Measurements from ENCODE around the gene ING4.

Gene ING4

DNA sequence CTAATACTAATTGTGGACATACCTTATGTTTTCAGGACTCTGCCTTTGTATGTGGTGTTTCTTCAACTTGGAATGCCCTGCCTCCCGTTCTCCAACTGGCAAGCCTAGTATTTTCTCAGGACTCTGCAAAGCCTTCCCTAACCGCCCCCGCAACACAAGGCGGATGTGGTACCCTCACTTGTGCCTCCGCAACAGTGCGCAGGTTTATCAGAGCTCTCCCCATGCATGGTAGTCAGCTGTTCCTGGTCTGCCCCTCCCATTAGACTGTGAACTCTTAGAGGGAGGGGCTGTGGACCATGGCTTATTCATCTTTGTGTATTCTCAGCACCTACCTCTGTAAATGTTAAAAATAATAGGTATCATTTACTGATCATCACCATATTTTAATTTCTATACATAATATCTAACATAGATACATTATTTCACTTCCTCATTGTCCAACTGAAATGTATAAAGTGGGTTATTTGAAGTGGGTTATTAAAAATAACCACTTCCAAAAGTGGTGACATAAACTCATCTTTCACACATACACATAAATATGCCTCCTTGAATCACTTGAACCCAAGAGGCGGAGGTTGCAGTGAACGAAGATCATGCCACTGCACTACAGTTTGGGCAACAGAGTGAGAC, 36.1 kb downstream of the ING4 start:
- peak overlapping the region; percentile 79 for H3K4me3 Mint-ChIP-seq
- H3K9me3 Mint-ChIP-seq = no peaks in the 10 kb centered on the region
- ATAC-seq (replicated peaks; ENCODE audit: extremely low read depth, poor library complexity, severe bottlenecking) (no peak), DNase-seq (ENCODE audit: low spot score in 2 of 2) (no peak)
- peaks cover 17% of the 10 kb centered on the region for H3K36me3 Mint-ChIP-seq (ENCODE audit: insufficient read depth)
- peaks cover 33% of the 10 kb centered on the region for H3K4me1 Mint-ChIP-seq
- no peak overlapping the region for H3K27ac Mint-ChIP-seq (ENCODE audit: low read depth)
- H3K27me3 Mint-ChIP-seq = no peaks in the 10 kb centered on the region

DNA sequence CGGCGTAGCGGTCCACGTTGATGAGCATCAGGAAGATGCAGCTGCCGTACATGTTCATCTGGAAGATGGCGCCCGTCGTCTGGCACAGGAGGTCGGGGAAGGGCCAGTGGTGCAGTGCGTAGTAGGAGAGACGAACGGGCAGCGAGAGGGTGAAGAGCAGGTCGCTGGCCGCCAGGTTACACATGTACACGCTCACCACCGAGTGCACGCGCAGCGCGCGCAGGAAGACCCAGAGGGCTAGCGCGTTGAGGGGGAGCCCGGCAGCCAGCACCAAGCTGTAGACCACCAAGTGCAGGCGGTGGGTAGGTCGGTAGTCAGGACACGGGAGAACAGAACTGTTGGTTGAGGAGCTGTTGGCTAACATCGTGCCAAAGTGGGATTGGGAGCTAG, 42.0 kb downstream of the ING4 start:
- DNase-seq (ENCODE audit: low spot score in 2 of 2) (no peak), ATAC-seq (replicated peaks; ENCODE audit: extremely low read depth, poor library complexity, severe bottlenecking) (no peak)
- Mint-ChIP-seq H3K4me1 (peaks cover 11% of the 10 kb centered on the region), H3K4me3 (peak overlapping the region; percentile 16), H3K36me3 (ENCODE audit: insufficient read depth) (peaks cover 21% of the 10 kb centered on the region), H3K27me3 (no peaks in the 10 kb centered on the region), H3K27ac (ENCODE audit: low read depth) (peak overlapping the region; percentile 35), H3K9me3 (no peaks in the 10 kb centered on the region)

DNA sequence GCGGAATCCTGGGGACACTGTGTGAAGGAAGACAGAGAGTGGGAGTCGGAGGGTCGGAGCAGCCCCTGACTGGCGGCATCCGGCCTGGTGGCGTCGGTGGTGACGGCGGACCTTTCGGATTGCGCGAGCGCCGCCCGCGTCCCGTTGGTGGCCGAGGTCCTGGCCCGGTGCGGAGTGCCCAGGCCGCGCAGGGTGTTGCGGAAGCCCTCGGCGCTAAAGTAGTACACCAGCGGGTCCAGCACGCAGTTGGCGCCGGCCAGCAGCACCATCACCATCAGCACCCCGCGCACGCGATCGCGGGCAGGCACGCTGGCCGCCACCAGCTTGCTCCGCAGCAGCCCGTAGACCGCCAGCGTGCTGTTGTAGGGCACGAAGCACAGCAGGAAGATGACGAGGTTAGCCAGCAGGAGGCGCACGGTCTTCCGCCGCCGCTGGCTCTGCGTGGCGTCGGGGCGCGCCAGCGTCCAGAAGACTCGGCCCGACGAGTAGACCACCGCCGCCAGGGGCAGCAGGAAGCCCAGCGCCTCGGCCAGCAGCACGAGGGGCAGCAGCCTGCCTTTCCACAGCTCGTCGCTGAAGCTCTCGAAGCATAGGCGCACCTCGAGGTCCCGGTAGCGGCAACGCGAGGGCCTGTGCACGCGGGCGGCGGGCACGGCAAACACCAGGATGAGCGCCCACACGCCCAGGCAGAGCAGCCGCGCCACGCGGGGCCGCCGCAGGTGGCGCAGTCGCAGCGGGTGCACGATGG, 42.6 kb downstream of the ING4 start:
- DNase-seq (ENCODE audit: low spot score in 2 of 2) (no peak), ATAC-seq (replicated peaks; ENCODE audit: extremely low read depth, poor library complexity, severe bottlenecking) (peak; percentile 35)
- Mint-ChIP-seq H3K9me3 (no peaks in the 10 kb centered on the region), H3K36me3 (ENCODE audit: insufficient read depth) (peaks cover 21% of the 10 kb centered on the region), H3K4me3 (peak overlapping the region; percentile 16), H3K27ac (ENCODE audit: low read depth) (peak overlapping the region; percentile 35), H3K27me3 (no peaks in the 10 kb centered on the region), H3K4me1 (peaks cover 11% of the 10 kb centered on the region)

DNA sequence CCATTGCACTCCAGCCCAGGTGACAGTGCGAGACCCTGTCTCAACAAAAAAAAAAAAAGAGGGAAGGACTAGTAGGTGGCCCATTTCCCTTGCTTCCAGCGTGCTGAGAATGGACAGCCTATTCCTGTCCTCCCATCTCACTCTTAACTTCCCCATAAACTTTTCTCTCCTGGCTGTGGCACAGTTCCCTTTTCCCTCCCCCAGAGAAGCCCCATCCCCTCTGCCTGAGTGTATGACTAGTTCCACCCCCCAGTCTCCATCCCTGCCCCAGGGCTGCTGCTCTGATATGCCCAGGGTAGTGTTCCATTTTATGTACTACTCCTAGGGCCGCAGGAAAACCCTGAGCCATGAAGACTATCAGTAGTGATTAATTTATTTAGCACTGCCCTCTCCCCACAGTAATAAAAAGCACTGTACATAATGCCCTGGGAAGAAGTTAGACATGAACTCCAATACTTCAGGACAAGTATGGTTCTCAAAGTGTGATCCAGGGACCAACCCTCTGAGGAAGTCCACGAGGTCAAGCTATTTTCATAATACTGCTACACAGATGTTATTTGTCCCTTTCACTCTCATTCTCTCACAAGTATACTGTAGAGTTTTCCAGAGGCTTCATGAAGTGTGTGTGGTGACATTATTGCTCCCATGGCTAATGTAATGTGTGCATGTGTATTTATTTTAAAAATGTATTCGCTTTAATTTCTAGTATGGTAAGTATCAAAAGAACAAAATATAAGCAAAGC, 44.3 kb downstream of the ING4 start:
- H3K9me3 Mint-ChIP-seq = no peaks in the 10 kb centered on the region
- H3K27me3 Mint-ChIP-seq = no peaks in the 10 kb centered on the region
- peaks cover 20% of the 10 kb centered on the region for H3K4me1 Mint-ChIP-seq
- H3K36me3 Mint-ChIP-seq (ENCODE audit: insufficient read depth) = peaks cover 17% of the 10 kb centered on the region
- DNase-seq (ENCODE audit: low spot score in 2 of 2) (no peak), ATAC-seq (replicated peaks; ENCODE audit: extremely low read depth, poor library complexity, severe bottlenecking) (no peak)
- H3K4me3 Mint-ChIP-seq = no peak overlapping the region
- peak overlapping the region; percentile 92 for H3K27ac Mint-ChIP-seq (ENCODE audit: low read depth)

DNA sequence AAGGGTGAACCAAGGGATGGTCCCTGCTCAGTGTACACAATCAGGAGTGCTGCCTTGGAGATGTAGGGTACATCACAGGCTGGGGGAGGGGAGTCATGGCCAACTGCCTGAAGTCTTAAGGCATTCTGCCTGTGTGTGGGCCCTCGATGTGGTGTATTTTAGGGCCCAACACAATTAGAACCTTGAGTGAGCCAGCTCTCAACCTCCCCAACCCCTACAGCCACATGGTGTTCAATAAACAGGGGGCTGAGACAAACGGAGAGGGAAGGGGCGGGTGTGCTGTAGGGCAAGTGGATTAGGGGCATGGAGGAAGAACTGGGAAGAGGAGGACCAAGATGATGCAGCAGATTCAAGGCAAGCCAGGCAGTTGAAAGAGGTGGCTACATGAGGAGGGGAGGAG, 47.1 kb downstream of the ING4 start:
- DNase-seq (ENCODE audit: low spot score in 2 of 2) = no peak
- H3K4me3 Mint-ChIP-seq = no peak overlapping the region
- H3K27me3 Mint-ChIP-seq = no peaks in the 10 kb centered on the region
- peaks cover 9% of the 10 kb centered on the region for H3K36me3 Mint-ChIP-seq (ENCODE audit: insufficient read depth)
- H3K27ac Mint-ChIP-seq (ENCODE audit: low read depth) = peak overlapping the region; percentile 36
- no peaks in the 10 kb centered on the region for H3K9me3 Mint-ChIP-seq
- ATAC-seq (replicated peaks; ENCODE audit: extremely low read depth, poor library complexity, severe bottlenecking) = no peak
- peaks cover 45% of the 10 kb centered on the region for H3K4me1 Mint-ChIP-seq

DNA sequence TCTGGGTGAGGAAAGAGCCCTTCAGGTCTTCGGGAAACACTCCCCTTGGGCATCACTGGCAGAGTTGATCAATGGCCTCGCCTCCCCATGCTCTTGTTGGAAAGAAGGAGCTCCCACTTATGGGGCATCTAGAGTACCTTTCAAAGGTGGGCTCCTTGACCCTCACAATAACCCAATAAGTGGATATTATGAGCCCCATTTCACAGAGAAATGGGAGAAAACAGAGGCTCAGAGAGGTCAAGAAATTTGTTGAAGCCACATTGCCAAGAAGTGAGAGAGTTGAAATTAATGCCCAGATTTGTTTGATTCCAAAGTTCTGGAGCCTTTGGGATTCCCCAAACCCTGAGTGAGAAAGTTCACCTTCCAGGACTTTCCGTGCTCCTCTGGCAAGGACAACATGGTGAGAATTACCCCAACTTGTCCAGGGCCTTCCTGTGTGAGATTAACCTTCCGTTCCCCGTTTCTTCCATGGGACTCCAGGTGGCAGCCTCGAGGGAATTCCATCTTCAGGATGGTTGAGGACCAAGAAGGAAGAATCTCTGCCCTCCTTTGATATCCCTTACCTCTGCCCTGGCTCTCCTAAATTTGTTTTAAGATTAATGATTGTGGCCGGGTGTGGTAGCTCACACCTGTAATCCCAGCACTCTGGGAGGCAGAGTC, 48.3 kb downstream of the ING4 start:
- H3K27me3 Mint-ChIP-seq = no peaks in the 10 kb centered on the region
- ATAC-seq (replicated peaks; ENCODE audit: extremely low read depth, poor library complexity, severe bottlenecking) = no peak
- H3K4me1 Mint-ChIP-seq = peaks cover 45% of the 10 kb centered on the region
- DNase-seq (ENCODE audit: low spot score in 2 of 2) = no peak
- peak overlapping the region; percentile 46 for H3K4me3 Mint-ChIP-seq
- H3K9me3 Mint-ChIP-seq = no peaks in the 10 kb centered on the region
- H3K27ac Mint-ChIP-seq (ENCODE audit: low read depth) = peak overlapping the region; percentile 91
- peaks cover 3% of the 10 kb centered on the region for H3K36me3 Mint-ChIP-seq (ENCODE audit: insufficient read depth)

DNA sequence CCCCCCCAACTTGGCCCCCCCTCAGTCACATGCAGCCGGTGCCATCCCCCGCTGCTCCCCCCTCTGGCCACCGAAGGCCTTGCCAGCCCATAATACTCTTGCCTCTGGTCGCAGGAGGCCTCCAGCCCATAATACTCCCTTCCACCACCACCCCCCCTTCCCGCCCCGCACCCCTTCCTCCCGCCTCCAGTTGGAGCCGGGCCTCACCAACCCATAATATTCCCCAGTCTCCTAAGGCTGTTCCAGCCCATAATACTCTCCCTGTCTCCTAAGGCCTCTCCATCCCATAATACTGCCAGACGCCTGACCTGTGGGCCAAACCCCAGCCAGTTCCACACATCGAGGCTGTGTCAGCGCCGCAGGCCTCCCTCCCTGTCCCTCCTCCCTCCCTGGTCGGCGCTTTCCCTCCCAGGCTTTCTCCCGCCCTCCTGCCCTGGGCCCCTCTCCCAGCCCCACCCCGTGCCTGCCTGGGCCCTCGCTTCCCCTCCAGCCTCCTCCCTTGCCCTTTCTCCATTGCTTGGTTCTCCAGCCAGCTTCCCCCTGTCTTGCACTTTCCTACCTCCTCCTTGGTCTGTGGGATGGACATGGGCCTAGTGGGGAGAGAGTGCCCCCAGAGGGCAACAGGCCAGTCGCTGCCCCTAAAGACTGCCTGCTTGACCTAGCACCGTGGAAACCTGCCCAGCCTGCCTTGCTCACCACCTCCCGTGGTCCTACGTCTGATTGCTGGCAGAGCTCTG, 49.0 kb downstream of the ING4 start:
- H3K4me1 Mint-ChIP-seq = peaks cover 39% of the 10 kb centered on the region
- peaks cover 3% of the 10 kb centered on the region for H3K36me3 Mint-ChIP-seq (ENCODE audit: insufficient read depth)
- H3K4me3 Mint-ChIP-seq = peak overlapping the region; percentile 46
- ATAC-seq (replicated peaks; ENCODE audit: extremely low read depth, poor library complexity, severe bottlenecking) = peak; percentile 62
- no peaks in the 10 kb centered on the region for H3K27me3 Mint-ChIP-seq
- DNase-seq (ENCODE audit: low spot score in 2 of 2) = peak; percentile 34 to 55
- no peaks in the 10 kb centered on the region for H3K9me3 Mint-ChIP-seq
- H3K27ac Mint-ChIP-seq (ENCODE audit: low read depth) = peak overlapping the region; percentile 91

DNA sequence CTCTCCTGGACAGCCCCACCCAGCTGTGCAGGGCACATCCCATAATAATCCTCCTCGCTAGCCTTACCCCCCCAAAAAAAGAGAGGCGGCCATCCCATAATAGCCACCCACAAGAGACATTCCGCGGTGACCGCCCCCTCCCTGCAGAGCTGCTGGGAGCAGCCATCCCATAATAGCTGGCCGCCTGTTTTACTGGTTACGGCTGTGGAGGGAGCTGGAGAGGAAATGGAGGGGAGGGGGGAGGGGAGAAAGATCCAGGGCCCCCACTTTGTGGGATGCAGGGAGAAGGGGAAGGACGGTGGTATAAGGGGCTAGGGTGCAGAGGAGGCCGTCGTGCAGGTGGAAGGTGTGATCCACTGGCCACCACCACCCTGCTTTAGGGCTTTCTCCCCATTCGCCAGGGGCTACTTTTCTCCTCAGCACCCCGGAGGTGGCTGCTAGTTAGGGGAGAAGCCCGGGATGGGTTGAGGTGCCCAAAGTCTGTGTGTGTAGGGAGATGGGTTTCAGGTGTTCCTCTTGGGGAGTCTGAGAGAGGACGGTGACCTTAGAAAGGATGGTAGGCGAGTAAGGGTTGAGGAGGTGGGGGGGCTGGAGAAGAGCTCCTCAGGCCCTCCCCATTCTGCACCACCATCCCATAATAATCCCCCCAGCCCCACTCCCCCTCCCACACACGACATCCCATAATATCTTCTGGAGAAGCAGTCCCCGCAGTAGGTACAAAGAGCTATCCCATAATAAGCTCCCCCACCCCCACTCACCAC, 49.7 kb downstream of the ING4 start:
- peak overlapping the region; percentile 46 for H3K4me3 Mint-ChIP-seq
- peak; percentile 21 for ATAC-seq (replicated peaks; ENCODE audit: extremely low read depth, poor library complexity, severe bottlenecking)

DNA sequence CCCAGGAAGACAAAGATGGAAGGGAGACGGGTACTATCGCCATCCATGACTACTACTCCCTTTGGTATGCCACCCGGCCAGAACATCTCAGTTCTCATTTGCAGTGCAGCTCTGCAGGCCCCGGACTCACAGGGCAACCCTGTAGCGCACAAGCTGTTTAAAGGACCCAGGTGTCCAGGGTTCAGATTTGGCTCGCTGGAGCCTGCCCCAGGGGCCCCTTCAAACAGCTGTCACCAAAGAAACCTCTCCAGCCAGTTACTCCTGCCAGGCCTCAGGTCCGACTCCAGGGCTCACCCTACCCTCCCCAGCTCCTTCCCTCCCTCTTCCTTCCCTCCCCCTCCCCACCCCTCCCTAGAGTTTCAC, 50.3 kb downstream of the ING4 start:
- Mint-ChIP-seq H3K4me1 (peaks cover 33% of the 10 kb centered on the region), H3K36me3 (ENCODE audit: insufficient read depth) (peaks cover 1% of the 10 kb centered on the region), H3K4me3 (peak overlapping the region; percentile 46), H3K27me3 (no peaks in the 10 kb centered on the region), H3K9me3 (no peaks in the 10 kb centered on the region), H3K27ac (ENCODE audit: low read depth) (no peak overlapping the region)
- DNase-seq (ENCODE audit: low spot score in 2 of 2) = no peak
- ATAC-seq (replicated peaks; ENCODE audit: extremely low read depth, poor library complexity, severe bottlenecking) = no peak

More for the DNA sequence above, 49.7 kb downstream of the ING4 start:
- Mint-ChIP-seq H3K27ac (ENCODE audit: low read depth) (peak overlapping the region; percentile 91), H3K27me3 (no peaks in the 10 kb centered on the region), H3K36me3 (ENCODE audit: insufficient read depth) (peaks cover 3% of the 10 kb centered on the region), H3K4me1 (peaks cover 33% of the 10 kb centered on the region), H3K9me3 (no peaks in the 10 kb centered on the region)
- peak in 1 of 2 donors; percentile 36 for DNase-seq (ENCODE audit: low spot score in 2 of 2)

DNA sequence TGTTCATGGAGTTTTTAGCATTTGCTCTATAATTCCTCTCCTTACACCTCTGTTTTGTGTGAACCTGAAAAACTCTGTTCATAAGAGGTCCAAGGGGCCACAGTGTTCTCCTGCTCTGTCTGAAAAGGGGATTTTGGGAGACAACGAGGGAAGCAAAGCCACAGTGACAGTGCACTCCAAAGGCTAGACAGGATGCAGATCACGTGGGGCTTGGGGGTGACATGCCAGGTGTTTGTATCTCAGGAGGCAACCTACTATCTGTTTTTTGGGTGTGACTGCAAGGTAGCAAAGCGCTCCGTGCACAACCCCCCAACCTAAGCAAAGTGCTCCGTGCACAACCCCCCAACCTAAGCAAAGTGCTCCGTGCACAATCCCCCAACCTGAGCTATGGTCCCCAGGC, 50.7 kb downstream of the ING4 start:
- H3K9me3 Mint-ChIP-seq = no peaks in the 10 kb centered on the region
- ATAC-seq (replicated peaks; ENCODE audit: extremely low read depth, poor library complexity, severe bottlenecking) (no peak), DNase-seq (ENCODE audit: low spot score in 2 of 2) (no peak)
- peaks cover 1% of the 10 kb centered on the region for H3K36me3 Mint-ChIP-seq (ENCODE audit: insufficient read depth)
- no peaks in the 10 kb centered on the region for H3K27me3 Mint-ChIP-seq
- H3K4me3 Mint-ChIP-seq = peak overlapping the region; percentile 46
- H3K27ac Mint-ChIP-seq (ENCODE audit: low read depth) = no peak overlapping the region
- H3K4me1 Mint-ChIP-seq = peaks cover 33% of the 10 kb centered on the region

DNA sequence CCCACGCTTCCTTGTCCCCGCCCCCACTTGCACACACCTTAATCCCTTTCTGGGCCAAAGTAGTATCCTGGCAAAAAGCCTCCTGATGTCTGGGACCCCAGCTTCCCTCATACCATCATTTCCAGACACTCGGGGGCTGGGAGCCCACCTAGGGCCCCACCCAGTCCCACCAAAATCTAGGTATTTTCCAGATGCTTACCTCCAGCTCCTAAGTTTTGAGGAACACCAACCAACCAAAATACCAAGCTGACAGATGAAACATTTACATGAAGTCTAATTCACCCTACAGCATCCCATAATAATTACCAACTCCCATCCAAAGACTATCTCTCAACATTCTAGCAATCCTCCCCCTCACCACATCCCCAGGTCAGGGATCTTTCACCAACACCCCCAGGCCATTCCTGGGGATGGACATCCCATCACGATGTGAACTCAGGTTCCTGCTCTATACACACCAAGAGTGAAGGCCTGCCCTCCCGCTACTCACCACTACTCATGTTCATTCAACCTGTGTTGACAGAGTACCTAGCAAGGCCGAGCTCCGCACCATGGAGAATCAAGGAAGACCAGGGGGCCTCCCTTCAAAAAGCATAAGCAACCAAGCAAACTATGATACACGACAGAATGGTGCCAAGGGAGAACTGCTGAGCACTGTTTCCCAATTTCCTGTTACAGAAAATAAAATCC, 54.2 kb downstream of the ING4 start:
- no peak overlapping the region for H3K4me3 Mint-ChIP-seq
- no peaks in the 10 kb centered on the region for H3K9me3 Mint-ChIP-seq
- ATAC-seq (replicated peaks; ENCODE audit: extremely low read depth, poor library complexity, severe bottlenecking) (no peak), DNase-seq (ENCODE audit: low spot score in 2 of 2) (no peak)
- H3K4me1 Mint-ChIP-seq = peaks cover 46% of the 10 kb centered on the region
- H3K27ac Mint-ChIP-seq (ENCODE audit: low read depth) = no peak overlapping the region
- no peaks in the 10 kb centered on the region for H3K27me3 Mint-ChIP-seq
- peaks cover 14% of the 10 kb centered on the region for H3K36me3 Mint-ChIP-seq (ENCODE audit: insufficient read depth)

Data from central memory CD8-positive, alpha-beta T cell (primary cell).